Bronchial epithelial cell (primary cell): ENCODE measurements around the gene UNC13A. TPM values are rescaled to one million over a fixed set of nuclear protein-coding genes. Genes with fewer than 3 reads are reported as not detected.

ENCODE experiments used
- DNase-seq: peaks from one replicate; pipeline ENCODE4 v3.0.0-alpha.2; 2010; ENCODE audit warnings: low read depth
- FAIRE-seq: peaks from 2 replicates; lab custom pipeline; 2011; peaks lifted over from hg19 to GRCh38; lab: Jason Lieb, UNC
- H3K27me3 ChIP-seq: 2 replicates; pipeline ENCODE4 v1.5.1; 2011; ENCODE audit warnings: low read length; ENCODE audit not compliant: control insufficient read depth, insufficient read depth
- H3K36me3 ChIP-seq: 2 replicates; pipeline ENCODE4 v1.5.1; 2011; ENCODE audit warnings: low read length; ENCODE audit not compliant: control insufficient read depth, insufficient read depth
- H3K4me3 ChIP-seq: 2 replicates; pipeline ENCODE4 v1.5.1; 2011; ENCODE audit warnings: mild to moderate bottlenecking, low read depth, low read length, control low read depth
- CTCF ChIP-seq: IDR thresholded peaks from 2 replicates; pipeline ENCODE4 v1.5.1; 2011; ENCODE audit warnings: mild to moderate bottlenecking, moderate library complexity, low read length, control low read depth, inconsistent platforms; ENCODE audit not compliant: insufficient read depth, severe bottlenecking
- total RNA-seq: library from RNA; depleted of rRNA; stranded (reverse); fragments of >200 nt; gene quantifications from 2 replicates; pipeline ENCODE4 v1.2.1, GENCODE V29; 2014

UNC13A gene
- total RNA-seq, 1 donor from 2014 or later, result under 0.01 TPM

GRCh38 chr19:17614476-17614875 is 73.7 kb downstream of the UNC13A start:
- no peaks in the 10 kb centered on the region for H3K27me3 ChIP-seq

GRCh38 chr19:17611462-17612244 is 76.5 kb downstream of the UNC13A start:
- TF ChIP-seq CTCF, result no peak
- FAIRE-seq (no peak), DNase-seq (no peak)
- H3K36me3 ChIP-seq, result no peaks in the 10 kb centered on the region
- H3K27me3 ChIP-seq, result no peaks in the 10 kb centered on the region
- no peak overlapping the region for H3K4me3 ChIP-seq

More at GRCh38 chr19:17614476-17614875, 73.7 kb downstream of the UNC13A start:
- H3K36me3 ChIP-seq, result no peaks in the 10 kb centered on the region
- no peak for TF ChIP-seq CTCF
- no peak for DNase-seq
- H3K4me3 ChIP-seq, result no peak overlapping the region
- FAIRE-seq, result no peak

GRCh38 chr19:17610384-17610783 is 77.8 kb downstream of the UNC13A start:
- FAIRE-seq (no peak), DNase-seq (peak; percentile 17)
- Histone ChIP-seq H3K36me3 (no peaks in the 10 kb centered on the region), H3K27me3 (no peaks in the 10 kb centered on the region), H3K4me3 (no peak overlapping the region)
- TF ChIP-seq CTCF, result no peak

GRCh38 chr19:17607936-17608335 is 80.2 kb downstream of the UNC13A start:
- DNase-seq, result no peak
- no peak overlapping the region for H3K4me3 ChIP-seq
- FAIRE-seq, result no peak
- peaks cover 2% of the 10 kb centered on the region for H3K27me3 ChIP-seq
- no peaks in the 10 kb centered on the region for H3K36me3 ChIP-seq
- no peak for TF ChIP-seq CTCF

- Histone ChIP-seq H3K36me3 (no peaks in the 10 kb centered on the region), H3K4me3 (no peak overlapping the region), H3K27me3 (peaks cover 5% of the 10 kb centered on the region)
- no peak for TF ChIP-seq CTCF
- no peak for DNase-seq
- FAIRE-seq, result no peak
Measured at GRCh38 chr19:17606590-17607185, 81.5 kb downstream of the UNC13A start.
